HCT116 (cell line): ENCODE results near the gene EBLN2. TPM values are rescaled to one million over a fixed set of nuclear protein-coding genes. Genes with fewer than 3 reads are reported as not detected.
"Not testable (repeated sequence)": the region's sequence is repeated elsewhere in the genome, so short reads cannot be mapped to it uniquely, and the experiment has no call there.

Experiments
- ATAC-seq: fragments of 200-7000 bp; cut with Tn5 transposase; 2 replicates; pipeline ENCODE4 v1.9.1; 2020; ENCODE audit warnings: mild to moderate bottlenecking, moderate library complexity
- BruUV-seq: library from RNA; stranded (reverse); fragments of 400-500 nt; replicated peaks from 2 replicates; lab custom pipeline; 2021; lab: Mats Ljungman, UMichigan
- CTCF ChIA-PET: fragments of 300-600 bp; sonication (Branson Sonifier 250); formaldehyde crosslinking; loops from one replicate; lab custom pipeline; 2021; ENCODE audit warnings: antibody characterized with exemption; lab: Charles Lee
- POLR2A ChIA-PET: fragments of 300-600, 350-600 bp; sonication (Branson Sonifier 250); formaldehyde crosslinking; loops from one replicate; lab custom pipeline; 2021; ENCODE audit warnings: antibody characterized with exemption; lab: Charles Lee
- RAD21 ChIA-PET, 2 experiments: fragments of 300-600 bp; sonication (Branson Sonifier 250); formaldehyde crosslinking; loops; one replicate each; lab custom pipeline; 2023; ENCODE audit warnings: low total read pairs in 2 of 2; ENCODE audit not compliant: uncharacterized antibody in 2 of 2, unreplicated experiment in 2 of 2, low non-redundant PET in 1 of 2; lab: Charles Lee
- DNase-seq: peaks from one replicate; pipeline ENCODE4 v3.0.0-alpha.2; 2010; ENCODE audit warnings: low read depth, low spot score
- H2AFZ ChIP-seq: fragments of 200-600 bp; shearing (Covaris generic), sonication (generic); 2 replicates; pipeline ENCODE4 v1.6.1; 2017; ENCODE audit warnings: low read depth, mixed run types, mixed read lengths, antibody characterized with exemption, low read length; ENCODE audit not compliant: poor library complexity, severe bottlenecking
- H3K27ac ChIP-seq: 2 replicates; pipeline ENCODE4 v1.5.1; 2012; ENCODE audit warnings: low read depth, low read length
- H3K27me3 ChIP-seq: fragments of 200-600 bp; sonication (generic); 2 replicates; pipeline ENCODE4 v1.6.1; 2016; ENCODE audit warnings: mixed run types, low read length, mixed read lengths; ENCODE audit not compliant: insufficient read depth
- H3K36me3 ChIP-seq, 2 experiments: fragments of 200-500 bp in 1 of 2; fragments of 200-600 bp in 1 of 2; sonication (Bioruptor generic) in 1 of 2; sonication (generic) in 1 of 2; 2 replicates each; pipeline versions ENCODE4 v1.5.1 to v1.6.1; 2014 to 2016; ENCODE audit warnings: low read length in 2 of 2, inconsistent platforms in 1 of 2, mixed read lengths in 1 of 2, mixed run types in 1 of 2; ENCODE audit not compliant: insufficient read depth in 2 of 2, control insufficient read depth in 1 of 2
- H3K4me1 ChIP-seq, 2 experiments: fragments of 200-600 bp in 1 of 2; sonication (generic) in 1 of 2; 2 replicates each; pipeline versions ENCODE4 v1.5.1 to v1.6.1; 2012 to 2017; ENCODE audit warnings: low read length in 2 of 2, inconsistent platforms in 1 of 2, mild to moderate bottlenecking in 1 of 2, mixed read lengths in 1 of 2, mixed run types in 1 of 2, moderate library complexity in 1 of 2; ENCODE audit not compliant: insufficient read depth in 2 of 2, control insufficient read depth in 1 of 2
- H3K4me2 ChIP-seq: fragments of 200-600 bp; sonication (generic); 2 replicates; pipeline ENCODE4 v1.6.1; 2017; ENCODE audit warnings: mixed run types, low read length, mixed read lengths
- H3K4me3 ChIP-seq, 2 experiments: fragments of 200-600 bp in 1 of 2; sonication (generic) in 1 of 2; replicated peaks in 1 of 2; 2 replicates each; pipeline ENCODE4 v1.5.1; 2011 to 2016; ENCODE audit warnings: low read length in 2 of 2, control low read depth in 1 of 2, low read depth in 1 of 2, mild to moderate bottlenecking in 1 of 2, mixed read lengths in 1 of 2, mixed run types in 1 of 2
- H3K79me2 ChIP-seq: fragments of 200-600 bp; sonication (generic); 2 replicates; pipeline ENCODE4 v1.6.1; 2017; ENCODE audit warnings: mild to moderate bottlenecking, mixed run types, low read length, moderate library complexity, mixed read lengths; ENCODE audit not compliant: insufficient read depth
- H3K9ac ChIP-seq: fragments of 200-600 bp; sonication (generic); 2 replicates; pipeline ENCODE4 v1.6.1; 2016; ENCODE audit warnings: low read length, mixed read lengths
- H3K9me2 ChIP-seq: fragments of 200-600 bp; sonication (generic), shearing (Covaris generic); 2 replicates; pipeline ENCODE4 v1.6.1; 2017; ENCODE audit warnings: mixed run types, mild to moderate bottlenecking, moderate library complexity; ENCODE audit not compliant: insufficient read depth
- H3K9me3 ChIP-seq, 2 experiments: fragments of 200-500 bp in 1 of 2; fragments of 200-600 bp in 1 of 2; sonication (Bioruptor generic) in 1 of 2; sonication (generic) in 1 of 2; 2 replicates each; pipeline ENCODE4 v1.6.1; 2014 to 2017; ENCODE audit warnings: low read length in 2 of 2, mixed read lengths in 2 of 2, inconsistent platforms in 1 of 2, low read depth in 1 of 2, mild to moderate bottlenecking in 1 of 2, mixed run types in 1 of 2, moderate library complexity in 1 of 2; ENCODE audit not compliant: control insufficient read depth in 1 of 2, insufficient read depth in 1 of 2
- H4K20me1 ChIP-seq: fragments of 200-600 bp; sonication (generic), shearing (Covaris generic); 2 replicates; pipeline ENCODE4 v1.6.1; 2017; ENCODE audit warnings: mixed run types, mild to moderate bottlenecking, moderate library complexity; ENCODE audit not compliant: insufficient read depth
- intact Hi-C: fragments of 100-400 bp; cut with micrococcal nuclease; formaldehyde crosslinking; loops from 2 replicates; pipeline ENCODE4 v1.10.0; 2022
- total RNA-seq: library from RNA; stranded (reverse); gene quantifications from one replicate; pipeline ENCODE4 v1.2.1, GENCODE V29; 2021; ENCODE audit not compliant: unreplicated experiment
- TF ChIP-seq, protein P1 (sequence below), 3 experiments: fragments of 200-600 bp in 1 of 3; sonication (generic) in 1 of 3; IDR thresholded peaks in 2 of 3; conservative IDR thresholded peaks in 1 of 3; 2 replicates each; pipeline ENCODE4 v1.5.1; 2012 to 2017; ENCODE audit warnings: low read depth in 2 of 3, low read length in 2 of 3, antibody characterized with exemption in 1 of 3, borderline replicate concordance in 1 of 3, control low read depth in 1 of 3, mild to moderate bottlenecking in 1 of 3, mixed read lengths in 1 of 3, mixed run types in 1 of 3, moderate library complexity in 1 of 3; ENCODE audit not compliant: insufficient read depth in 1 of 3

The EBLN2 gene
- total RNA-seq, 1 experiment from 2014 or later, result 5.1 TPM

- Histone ChIP-seq H2AFZ (no peak overlapping the region), H3K9me2 (no peaks in the 10 kb centered on the region), H3K27ac (no peak overlapping the region), H3K4me2 (no peak overlapping the region), H3K36me3 (peaks cover 13 to 19% of the 10 kb centered on the region in 2 experiments; a peak in 3 of 4 replicates), H3K4me3 (no peak overlapping the region), H4K20me1 (peaks cover 33% of the 10 kb centered on the region)
- RAD21 ChIA-PET, result no interaction called here
- POLR2A ChIA-PET, result no interaction called here
- DNase-seq (no peak), ATAC-seq (no peak)
- intact Hi-C loops, result no loop called here
- TF ChIP-seq, protein P1, sequence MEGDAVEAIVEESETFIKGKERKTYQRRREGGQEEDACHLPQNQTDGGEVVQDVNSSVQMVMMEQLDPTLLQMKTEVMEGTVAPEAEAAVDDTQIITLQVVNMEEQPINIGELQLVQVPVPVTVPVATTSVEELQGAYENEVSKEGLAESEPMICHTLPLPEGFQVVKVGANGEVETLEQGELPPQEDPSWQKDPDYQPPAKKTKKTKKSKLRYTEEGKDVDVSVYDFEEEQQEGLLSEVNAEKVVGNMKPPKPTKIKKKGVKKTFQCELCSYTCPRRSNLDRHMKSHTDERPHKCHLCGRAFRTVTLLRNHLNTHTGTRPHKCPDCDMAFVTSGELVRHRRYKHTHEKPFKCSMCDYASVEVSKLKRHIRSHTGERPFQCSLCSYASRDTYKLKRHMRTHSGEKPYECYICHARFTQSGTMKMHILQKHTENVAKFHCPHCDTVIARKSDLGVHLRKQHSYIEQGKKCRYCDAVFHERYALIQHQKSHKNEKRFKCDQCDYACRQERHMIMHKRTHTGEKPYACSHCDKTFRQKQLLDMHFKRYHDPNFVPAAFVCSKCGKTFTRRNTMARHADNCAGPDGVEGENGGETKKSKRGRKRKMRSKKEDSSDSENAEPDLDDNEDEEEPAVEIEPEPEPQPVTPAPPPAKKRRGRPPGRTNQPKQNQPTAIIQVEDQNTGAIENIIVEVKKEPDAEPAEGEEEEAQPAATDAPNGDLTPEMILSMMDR (IDR thresholded peaks at IDR 0.05 in 2 of 3, conservative IDR thresholded peaks at IDR 0.05 in 1 of 3; ENCODE audit: borderline replicate concordance in 1 of 3, insufficient read depth in 1 of 3, low read depth in 2 of 3, low read length in 2 of 3), result no peak
- TF ChIP-seq, all 23 proteins: peak for 0
- Histone ChIP-seq H3K4me1 (no peaks in the 10 kb centered on the region), H3K79me2 (peaks cover 19% of the 10 kb centered on the region), H3K27me3 (no peaks in the 10 kb centered on the region), H3K9me3 (no peaks in the 10 kb centered on the region), H3K9ac (no peak overlapping the region)
- CTCF ChIA-PET, result no interaction called here
- no TSS peak for BruUV-seq
Measured at GRCh38 chr3:73060302-73060723, 1.1 kb upstream of the EBLN2 start.

DNA sequence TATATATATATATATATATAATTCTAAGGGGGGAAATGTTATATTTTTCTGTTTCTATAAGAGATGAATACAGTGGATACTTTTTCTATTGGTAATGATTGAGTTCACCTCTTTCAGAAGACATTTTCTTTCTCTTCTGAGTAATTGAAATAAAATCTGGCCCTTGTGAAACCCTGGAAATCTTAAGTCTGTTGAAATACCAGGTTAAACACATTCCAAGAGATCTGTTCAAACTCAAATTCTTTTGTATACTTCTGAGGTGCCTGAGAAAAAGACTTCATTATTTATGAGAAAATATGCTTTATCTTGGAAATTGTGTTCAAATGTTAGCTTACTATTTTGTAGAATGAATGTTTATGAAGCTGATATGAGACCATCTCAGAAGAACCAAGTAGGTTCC, 4.8 kb downstream of the EBLN2 start:
- H3K4me2 ChIP-seq, H3K9me3 ChIP-seq, H4K20me1 ChIP-seq, intact Hi-C loops, BruUV-seq, H3K9ac ChIP-seq, ATAC-seq, H3K4me3 ChIP-seq, H3K27ac ChIP-seq, RAD21 ChIA-PET, H3K9me2 ChIP-seq, H3K4me1 ChIP-seq, H2AFZ ChIP-seq, H3K27me3 ChIP-seq, DNase-seq, POLR2A ChIA-PET: not testable (repeated sequence)
- Histone ChIP-seq H3K36me3 (peaks cover 21 to 22% of the 10 kb centered on the region in 2 experiments; a peak in 3 of 4 replicates), H3K79me2 (peaks cover 17% of the 10 kb centered on the region)
- CTCF ChIA-PET, result interaction anchor here (2.3 kb wide), 1 partner anchor 10 kb away, joined by 8 read pairs; no protein-coding TSS in a partner anchor
